ENCODE results near the gene LAMTOR2.

GRCh38 chr1:156090138-156090839 is 35.7 kb downstream of the LAMTOR2 start:
- TF ChIP-seq POLR2A (IDR thresholded peaks at IDR 0.05; ENCODE audit: low read length) (no peak), GATA1 (IDR thresholded peaks at IDR 0.05; ENCODE audit: low read depth, low read length) (no peak)
